CD14-positive monocyte (primary cell): ENCODE measurements around the gene PGAP6. TPM values are rescaled to one million over a fixed set of nuclear protein-coding genes. Genes with fewer than 3 reads are reported as not detected.
"Not testable (repeated sequence)": the region's sequence is repeated elsewhere in the genome, so short reads cannot be mapped to it uniquely, and the experiment has no call there.

Experiments used
- DNase-seq, 3 donors: peaks; one replicate each; pipeline ENCODE4 v3.0.0-alpha.2; 2011 to 2022
- H2AFZ ChIP-seq: 2 replicates; pipeline ENCODE4 v1.6.0; 2012; ENCODE audit warnings: mild to moderate bottlenecking, low read depth, low read length, inconsistent platforms; ENCODE audit not compliant: insufficient read depth, poor library complexity, severe bottlenecking
- H3K27ac ChIP-seq, 2 donors: 1 replicate in 1 of 2; 2 replicates in 1 of 2; pipeline ENCODE4 v1.5.1; 2012 to 2013; ENCODE audit warnings: low read length in 2 of 2, control low read depth in 1 of 2, inconsistent platforms in 1 of 2, low read depth in 1 of 2, mild to moderate bottlenecking in 1 of 2
- H3K27me3 ChIP-seq, 2 donors: one replicate each; pipeline versions ENCODE4 v1.6.0 to v1.6.1; 2011 to 2013; ENCODE audit warnings: low read length in 2 of 2; ENCODE audit not compliant: control insufficient read depth in 2 of 2, insufficient read depth in 2 of 2
- H3K36me3 ChIP-seq, 2 donors: replicated peaks in 1 of 2; 1 replicate in 1 of 2; 2 replicates in 1 of 2; pipeline versions ENCODE4 v1.5.1 to v1.6.1; 2012 to 2013; ENCODE audit warnings: low read length in 2 of 2, control low read depth in 1 of 2, inconsistent platforms in 1 of 2, mild to moderate bottlenecking in 1 of 2; ENCODE audit not compliant: insufficient read depth in 2 of 2, control insufficient read depth in 1 of 2
- H3K4me1 ChIP-seq, 2 donors: 1 replicate in 1 of 2; 2 replicates in 1 of 2; pipeline versions ENCODE4 v1.5.1 to v1.6.1; 2012 to 2013; ENCODE audit warnings: low read length in 2 of 2, control low read depth in 1 of 2, inconsistent platforms in 1 of 2, mild to moderate bottlenecking in 1 of 2, moderate library complexity in 1 of 2; ENCODE audit not compliant: insufficient read depth in 2 of 2, control insufficient read depth in 1 of 2
- H3K4me2 ChIP-seq: replicated peaks from 2 replicates; pipeline ENCODE3; 2012; ENCODE audit warnings: low read length, moderate library complexity, mild to moderate bottlenecking; ENCODE audit not compliant: poor library complexity, severe bottlenecking; ENCODE audit errors: extremely low read depth
- H3K4me3 ChIP-seq, 3 experiments: fragments of 200-600 bp in 1 of 3; sonication (generic) in 1 of 3; replicated peaks in 1 of 3; 1 replicate in 2 of 3; 2 replicates in 1 of 3; pipeline ENCODE4 v1.5.1; 2011 to 2013; ENCODE audit warnings: low read length in 3 of 3, mild to moderate bottlenecking in 3 of 3, control low read depth in 2 of 3, low read depth in 2 of 3, inconsistent platforms in 1 of 3, moderate library complexity in 1 of 3
- H3K79me2 ChIP-seq: 2 replicates; pipeline ENCODE4 v1.6.0; 2012; ENCODE audit warnings: mild to moderate bottlenecking, control low read depth, inconsistent platforms, low read length, moderate library complexity; ENCODE audit not compliant: insufficient read depth
- H3K9ac ChIP-seq: 2 replicates; pipeline ENCODE4 v1.6.0; 2017; ENCODE audit warnings: low read length, mild to moderate bottlenecking; ENCODE audit not compliant: insufficient read depth, poor library complexity, severe bottlenecking
- H3K9me3 ChIP-seq, 2 donors: replicated peaks in 1 of 2; 1 replicate in 1 of 2; 2 replicates in 1 of 2; pipeline versions ENCODE4 v1.5.1 to v1.6.1; 2012 to 2013; ENCODE audit warnings: low read length in 2 of 2, control low read depth in 1 of 2; ENCODE audit not compliant: control insufficient read depth in 1 of 2, insufficient read depth in 1 of 2
- H4K20me1 ChIP-seq: 2 replicates; pipeline ENCODE4 v1.6.0; 2012; ENCODE audit warnings: mild to moderate bottlenecking, low read length, control low read depth, moderate library complexity; ENCODE audit not compliant: insufficient read depth
- H3K27ac Mint-ChIP-seq, 7 donors: one replicate each; pipeline ENCODE4 v1.8.0; 2020; ENCODE audit warnings: mild to moderate bottlenecking in 7 of 7, mixed read lengths in 7 of 7, moderate library complexity in 6 of 7, inconsistent platforms in 2 of 7
- H3K27me3 Mint-ChIP-seq, 3 donors: one replicate each; pipeline ENCODE4 v1.8.0; 2021 to 2022; ENCODE audit warnings: low read depth in 3 of 3, mild to moderate bottlenecking in 3 of 3, mixed read lengths in 3 of 3, moderate library complexity in 3 of 3, inconsistent platforms in 1 of 3
- H3K36me3 Mint-ChIP-seq, 2 donors: one replicate each; pipeline ENCODE4 v1.8.0; 2020; ENCODE audit warnings: mixed read lengths in 2 of 2, inconsistent platforms in 1 of 2, mild to moderate bottlenecking in 1 of 2
- H3K4me1 Mint-ChIP-seq: one replicate; pipeline ENCODE4 v1.8.0; 2020; ENCODE audit warnings: mild to moderate bottlenecking, mixed read lengths
- H3K4me3 Mint-ChIP-seq, 2 donors: one replicate each; pipeline ENCODE4 v1.8.0; 2020; ENCODE audit warnings: mild to moderate bottlenecking in 2 of 2, mixed read lengths in 2 of 2, moderate library complexity in 1 of 2
- H3K9me3 Mint-ChIP-seq, 7 donors: one replicate each; pipeline ENCODE4 v1.8.0; 2020 to 2022; ENCODE audit warnings: mixed read lengths in 7 of 7, mild to moderate bottlenecking in 6 of 7, moderate library complexity in 6 of 7, inconsistent platforms in 2 of 7
- WGBS: methylation state at CpG from one replicate; pipeline ENCODE4 v1.1.5; 2013; ENCODE audit warnings: missing lambda C conversion rate; ENCODE audit not compliant: insufficient coverage; 5-methylcytosine and 5-hydroxymethylcytosine counted together
- intact Hi-C, 2 donors: fragments of 100-400 bp; cut with micrococcal nuclease; formaldehyde crosslinking; loops; one replicate each; pipeline versions ENCODE4 v1.15.0 to v1.15.1; 2023
- polyA plus RNA-seq, 3 donors: library from polyadenylated mRNA; depleted of rRNA in 1 of 3; unstranded in 2 of 3; stranded (reverse) in 1 of 3; fragments of 300-500 nt in 2 of 3; fragments of >200 nt in 1 of 3; fragmentation: Illumina TruSeq in 2 of 3; gene quantifications; 1 replicate in 2 of 3; 2 replicates in 1 of 3; pipeline ENCODE4 v1.2.3, GENCODE V29; 2012 to 2021
- TF ChIP-seq, protein P1 (sequence below): fragments of 200-600 bp; IDR thresholded peaks from one replicate; pipeline ENCODE4 v1.8.0; 2022; ENCODE audit warnings: antibody characterized with exemption, mild to moderate bottlenecking

Gene PGAP6
- polyA plus RNA-seq, 3 donors, result 18.2 to 137 (median 39.8) TPM

DNA sequence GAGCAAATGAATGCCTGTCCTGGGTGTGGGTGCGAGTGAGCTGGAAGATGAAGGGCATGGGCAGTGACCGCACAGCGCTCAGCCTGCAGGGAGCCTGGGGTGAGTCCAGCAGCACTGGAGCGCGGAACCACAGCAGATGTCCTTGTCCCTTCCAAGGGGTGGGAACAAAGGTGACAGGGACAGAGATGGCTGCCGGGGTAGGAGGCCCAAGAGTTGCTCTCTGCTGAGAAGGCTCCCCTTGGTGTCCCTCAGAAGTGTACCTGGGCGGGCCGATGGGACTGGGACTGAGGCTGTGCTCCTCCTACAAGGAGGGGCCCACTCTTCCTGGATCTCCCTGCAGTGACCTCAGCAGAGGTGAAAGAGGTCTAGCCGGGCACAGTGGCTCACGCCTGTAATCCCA is 7.6 kb upstream of the PGAP6 start:
- intact Hi-C loops, result no loop called here
- H3K4me3 ChIP-seq, result no peak overlapping the region
- DNase-seq, result no peak
- peaks cover 0 to 6% of the 10 kb centered on the region in 2 donors for H3K36me3 Mint-ChIP-seq
- peaks cover 0 to 3% (median 0%) of the 10 kb centered on the region in 3 donors for H3K27me3 Mint-ChIP-seq
- H3K36me3 ChIP-seq, result no peaks in the 10 kb centered on the region
- no peak overlapping the region for H3K4me3 Mint-ChIP-seq
- no peaks in the 10 kb centered on the region for H3K27me3 ChIP-seq
- peaks cover 14 to 21% of the 10 kb centered on the region in 2 donors for H3K4me1 ChIP-seq
- no peak overlapping the region for H3K9ac ChIP-seq
- 87% methylated on average over 9 of the region's 10 CpGs for WGBS
- peaks cover 14% of the 10 kb centered on the region for H3K4me1 Mint-ChIP-seq
- peak overlapping the region in 2 of 7 donors; percentile 14 to 48 for H3K27ac Mint-ChIP-seq
- H3K79me2 ChIP-seq, result no peaks in the 10 kb centered on the region
- H2AFZ ChIP-seq, result no peak overlapping the region
- TF ChIP-seq, protein P1, sequence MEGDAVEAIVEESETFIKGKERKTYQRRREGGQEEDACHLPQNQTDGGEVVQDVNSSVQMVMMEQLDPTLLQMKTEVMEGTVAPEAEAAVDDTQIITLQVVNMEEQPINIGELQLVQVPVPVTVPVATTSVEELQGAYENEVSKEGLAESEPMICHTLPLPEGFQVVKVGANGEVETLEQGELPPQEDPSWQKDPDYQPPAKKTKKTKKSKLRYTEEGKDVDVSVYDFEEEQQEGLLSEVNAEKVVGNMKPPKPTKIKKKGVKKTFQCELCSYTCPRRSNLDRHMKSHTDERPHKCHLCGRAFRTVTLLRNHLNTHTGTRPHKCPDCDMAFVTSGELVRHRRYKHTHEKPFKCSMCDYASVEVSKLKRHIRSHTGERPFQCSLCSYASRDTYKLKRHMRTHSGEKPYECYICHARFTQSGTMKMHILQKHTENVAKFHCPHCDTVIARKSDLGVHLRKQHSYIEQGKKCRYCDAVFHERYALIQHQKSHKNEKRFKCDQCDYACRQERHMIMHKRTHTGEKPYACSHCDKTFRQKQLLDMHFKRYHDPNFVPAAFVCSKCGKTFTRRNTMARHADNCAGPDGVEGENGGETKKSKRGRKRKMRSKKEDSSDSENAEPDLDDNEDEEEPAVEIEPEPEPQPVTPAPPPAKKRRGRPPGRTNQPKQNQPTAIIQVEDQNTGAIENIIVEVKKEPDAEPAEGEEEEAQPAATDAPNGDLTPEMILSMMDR, result no peak
- no peaks in the 10 kb centered on the region for H4K20me1 ChIP-seq
- H3K9me3 ChIP-seq, result peaks cover 0 to 3% of the 10 kb centered on the region in 2 donors
- H3K27ac ChIP-seq, result no peak overlapping the region
- H3K4me2 ChIP-seq, result no peak overlapping the region
- H3K9me3 Mint-ChIP-seq, result peaks cover 0 to 9% (median 4%) of the 10 kb centered on the region in 7 donors

DNA sequence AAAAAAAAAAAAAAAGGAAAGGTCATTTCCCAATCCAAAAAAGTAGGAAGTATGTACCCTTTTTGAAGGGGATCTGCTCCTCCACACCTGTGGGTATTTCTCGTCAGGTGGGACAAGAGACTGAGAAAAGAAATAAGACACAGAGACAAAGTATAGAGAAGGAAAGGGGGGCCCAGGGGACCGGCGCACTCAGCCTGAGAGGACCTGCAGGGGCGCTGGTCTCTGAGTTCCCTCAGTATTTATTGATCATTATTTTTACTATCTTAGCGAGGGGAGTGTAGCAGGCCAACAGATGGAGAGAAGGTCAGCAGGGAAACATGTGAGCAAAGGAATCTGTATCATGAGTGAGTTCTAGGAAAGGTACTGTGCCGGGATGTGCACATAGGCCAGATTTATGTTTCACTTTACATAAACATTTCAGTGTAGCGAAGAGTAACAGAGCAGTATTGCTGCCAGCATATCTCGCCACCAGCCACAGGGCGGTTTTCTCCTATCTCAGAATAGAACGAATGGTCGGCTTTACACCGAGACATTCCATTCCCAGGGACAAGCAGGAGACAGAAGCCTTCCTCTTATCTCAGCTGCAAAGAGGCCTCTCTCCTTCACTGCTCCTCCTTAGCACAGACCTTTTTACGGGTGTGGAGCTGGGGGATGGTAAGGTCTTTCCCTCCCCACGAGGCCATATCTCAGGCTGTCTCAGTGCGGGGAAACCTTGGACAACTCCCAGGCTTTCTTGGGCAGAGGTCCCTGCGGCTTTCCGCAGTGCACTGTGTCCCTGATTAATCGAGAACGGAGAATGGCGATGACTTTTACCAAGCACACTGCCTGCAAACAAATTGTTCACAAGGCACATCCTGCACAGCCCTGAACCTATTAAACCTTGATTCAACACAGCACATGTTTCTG is 6.2 kb upstream of the PGAP6 start:
- H3K4me2 ChIP-seq, H4K20me1 ChIP-seq, H3K36me3 Mint-ChIP-seq, H3K9me3 ChIP-seq, H3K36me3 ChIP-seq, intact Hi-C loops, H2AFZ ChIP-seq, H3K27me3 ChIP-seq, H3K9ac ChIP-seq, H3K4me3 ChIP-seq, H3K27ac Mint-ChIP-seq, H3K9me3 Mint-ChIP-seq, H3K4me3 Mint-ChIP-seq, H3K27ac ChIP-seq, H3K79me2 ChIP-seq, H3K27me3 Mint-ChIP-seq, DNase-seq: not testable (repeated sequence)
- peaks cover 27 to 35% of the 10 kb centered on the region in 2 donors for H3K4me1 ChIP-seq
- peaks cover 27% of the 10 kb centered on the region for H3K4me1 Mint-ChIP-seq
- 92% methylated on average over 9 of the region's 20 CpGs for WGBS
